ENCODE measurements around the gene NLRP6.

DNA sequence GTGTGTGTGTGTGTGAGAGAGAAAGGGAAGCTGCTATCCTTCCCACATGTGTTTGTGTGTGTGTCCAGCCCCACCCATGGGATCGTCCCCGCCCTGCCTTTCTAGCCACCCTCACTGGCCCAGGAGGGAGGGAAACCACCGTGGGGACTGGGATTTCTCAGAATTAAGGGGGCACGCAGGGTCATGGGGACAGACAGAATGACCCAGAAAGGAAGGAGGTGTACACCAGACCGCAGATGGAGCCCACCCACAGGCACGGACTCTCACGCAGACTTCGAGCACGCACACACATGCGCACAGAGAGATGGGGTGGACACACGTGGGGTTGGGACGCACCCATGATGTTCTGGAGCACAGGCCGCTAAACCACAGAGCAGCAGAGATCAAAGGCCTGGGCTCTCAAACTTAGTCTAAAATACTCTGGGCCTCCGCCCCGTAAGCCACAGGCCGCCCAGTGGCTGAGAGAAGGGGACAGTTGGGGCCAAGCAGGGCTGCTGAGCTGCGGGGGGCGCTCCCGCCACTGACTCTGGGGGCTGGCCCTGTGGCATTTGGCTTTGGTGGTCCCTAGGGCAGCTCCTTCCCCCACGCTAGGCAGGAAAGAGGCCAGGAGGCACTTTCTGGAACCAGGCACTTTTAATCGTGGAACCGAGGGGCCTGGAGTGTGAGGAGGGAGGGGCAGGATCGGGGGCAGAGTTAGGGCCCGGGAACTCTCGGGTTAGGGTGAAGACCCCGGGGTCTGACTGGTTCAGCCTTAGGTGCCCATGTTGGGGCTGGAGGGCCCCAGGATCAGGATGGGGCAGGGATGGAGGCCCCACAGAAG is 19.6 kb downstream of the NLRP6 start:
- TF ChIP-seq, protein P1, sequence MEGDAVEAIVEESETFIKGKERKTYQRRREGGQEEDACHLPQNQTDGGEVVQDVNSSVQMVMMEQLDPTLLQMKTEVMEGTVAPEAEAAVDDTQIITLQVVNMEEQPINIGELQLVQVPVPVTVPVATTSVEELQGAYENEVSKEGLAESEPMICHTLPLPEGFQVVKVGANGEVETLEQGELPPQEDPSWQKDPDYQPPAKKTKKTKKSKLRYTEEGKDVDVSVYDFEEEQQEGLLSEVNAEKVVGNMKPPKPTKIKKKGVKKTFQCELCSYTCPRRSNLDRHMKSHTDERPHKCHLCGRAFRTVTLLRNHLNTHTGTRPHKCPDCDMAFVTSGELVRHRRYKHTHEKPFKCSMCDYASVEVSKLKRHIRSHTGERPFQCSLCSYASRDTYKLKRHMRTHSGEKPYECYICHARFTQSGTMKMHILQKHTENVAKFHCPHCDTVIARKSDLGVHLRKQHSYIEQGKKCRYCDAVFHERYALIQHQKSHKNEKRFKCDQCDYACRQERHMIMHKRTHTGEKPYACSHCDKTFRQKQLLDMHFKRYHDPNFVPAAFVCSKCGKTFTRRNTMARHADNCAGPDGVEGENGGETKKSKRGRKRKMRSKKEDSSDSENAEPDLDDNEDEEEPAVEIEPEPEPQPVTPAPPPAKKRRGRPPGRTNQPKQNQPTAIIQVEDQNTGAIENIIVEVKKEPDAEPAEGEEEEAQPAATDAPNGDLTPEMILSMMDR (IDR thresholded peaks at IDR 0.05; ENCODE audit: poor library complexity) = no peak
- TF ChIP-seq EZH2phosphoT487 (IDR thresholded peaks at IDR 0.05; ENCODE audit: low read depth, severe bottlenecking, unreplicated experiment) (no peak), EZH2 (IDR thresholded peaks at IDR 0.05; ENCODE audit: borderline replicate concordance) (no peak)

All from hepatocyte (in vitro differentiated cells).